ENCODE measurements around the gene ZMYM2.

- no peak for TF ChIP-seq ZNF737 (CRISPR knock-in tag; IDR thresholded peaks at IDR 0.05; ENCODE audit: borderline replicate concordance)
- no peak for TF ChIP-seq ZNF772 (CRISPR knock-in tag; IDR thresholded peaks at IDR 0.05)
- TF ChIP-seq GMEB1 (CRISPR knock-in tag; IDR thresholded peaks at IDR 0.05; ENCODE audit: borderline replicate concordance): no peak
- TF ChIP-seq ZNF451 (CRISPR knock-in tag; IDR thresholded peaks at IDR 0.05): no peak
- no peak for TF ChIP-seq CTCF (CRISPR knock-in tag; IDR thresholded peaks at IDR 0.05)
- no peak for TF ChIP-seq ZBTB21 (CRISPR knock-in tag; IDR thresholded peaks at IDR 0.05)
- no peak for TF ChIP-seq HMG20B (CRISPR knock-in tag; conservative IDR thresholded peaks at IDR 0.05)
Observed at GRCh38 chr13:20057214-20057613, 98.7 kb downstream of the ZMYM2 start.
